ENCODE measurements around the gene CD3E.

The CD3E gene

DNA sequence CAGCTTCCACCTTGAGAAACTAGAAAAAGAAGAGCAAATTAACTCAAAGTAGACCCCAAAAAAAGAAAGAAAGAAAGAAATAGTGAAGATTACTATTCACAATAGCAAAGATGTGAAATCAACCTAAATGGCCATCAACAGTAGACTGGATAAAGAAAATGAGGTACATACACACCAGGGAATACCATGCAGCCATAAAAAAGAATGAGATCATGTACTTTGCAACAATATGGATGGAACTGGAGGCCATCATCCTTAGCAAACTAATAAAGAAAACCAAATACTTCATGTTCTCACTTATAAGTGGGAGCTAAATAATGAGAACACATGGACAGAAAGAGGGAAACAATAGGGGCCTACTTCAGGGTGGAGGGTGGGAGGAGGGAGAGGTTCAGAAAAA is 24.2 kb downstream of the CD3E start:
- no peak for DNase-seq

DNA sequence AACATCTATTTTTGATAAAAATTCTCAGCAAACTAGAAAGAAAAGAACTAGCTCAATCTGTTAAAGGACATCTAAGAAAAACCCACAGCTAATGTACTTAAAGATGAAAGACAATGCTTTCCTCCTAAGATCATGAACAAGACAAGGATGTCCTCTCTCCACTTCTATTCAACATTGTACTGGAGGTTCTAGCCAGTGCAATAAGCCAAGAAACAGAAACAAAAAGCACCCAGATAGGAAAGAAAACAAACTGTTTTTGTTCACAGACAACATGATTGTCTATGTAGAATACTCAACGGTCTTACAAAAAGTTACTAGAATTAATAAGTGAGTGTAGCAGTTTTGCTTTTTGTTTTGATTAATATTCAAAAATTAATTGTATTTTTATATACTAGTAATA is 30.2 kb downstream of the CD3E start:
- DNase-seq: no peak

DNA sequence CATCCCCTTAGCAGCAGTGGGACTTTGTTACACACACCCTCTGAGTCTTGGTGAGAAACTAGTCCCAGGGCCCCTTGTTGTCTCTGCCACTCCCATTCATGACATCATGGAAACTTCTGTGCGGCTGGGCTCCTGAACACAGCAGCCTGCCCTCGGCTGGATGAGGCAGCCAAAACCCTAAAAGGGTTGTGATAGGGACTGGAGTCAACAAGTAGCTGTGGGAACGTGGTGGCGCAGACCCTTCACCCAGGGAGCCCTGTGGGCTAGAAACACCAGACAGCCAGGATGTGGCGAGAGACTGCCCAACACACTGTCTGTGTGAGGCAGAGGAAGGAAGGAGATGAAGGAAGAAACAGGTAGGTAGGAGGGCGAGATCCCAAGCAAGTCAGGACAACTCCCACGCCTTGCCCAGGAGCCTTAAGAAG is 34.1 kb downstream of the CD3E start:
- no peak for DNase-seq

DNA sequence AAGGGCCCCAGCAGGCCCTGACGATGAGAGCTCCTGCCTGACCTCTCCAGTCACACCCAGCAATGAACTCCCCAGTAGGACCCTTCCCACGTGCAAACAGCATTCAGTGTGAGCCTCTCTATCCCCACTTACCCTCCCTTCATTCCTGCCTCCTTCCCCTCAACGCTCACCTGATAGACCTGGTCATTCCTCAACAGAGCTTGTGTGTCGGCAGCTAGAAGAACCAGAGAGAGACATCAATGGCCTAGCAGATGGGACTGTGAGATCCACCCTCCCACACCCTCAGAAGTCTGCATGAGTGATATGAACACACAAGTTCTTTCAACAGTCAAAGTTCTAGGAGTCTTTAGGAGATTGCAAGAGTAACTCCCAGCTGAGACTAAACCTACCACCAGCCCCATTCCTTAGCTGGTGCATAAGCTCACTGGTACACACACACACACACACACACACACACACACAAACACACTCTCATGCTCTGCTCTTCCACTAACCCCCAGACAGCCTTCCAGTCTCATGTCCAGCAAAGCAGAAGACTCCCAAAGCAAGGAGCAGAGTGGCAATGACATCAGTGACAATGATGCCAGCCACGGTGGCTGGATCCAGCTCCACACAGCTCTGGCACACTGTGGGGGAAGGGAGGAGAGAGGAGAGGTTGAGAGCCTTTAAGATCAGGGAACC is 34.9 kb downstream of the CD3E start:
- DNase-seq: no peak

DNA sequence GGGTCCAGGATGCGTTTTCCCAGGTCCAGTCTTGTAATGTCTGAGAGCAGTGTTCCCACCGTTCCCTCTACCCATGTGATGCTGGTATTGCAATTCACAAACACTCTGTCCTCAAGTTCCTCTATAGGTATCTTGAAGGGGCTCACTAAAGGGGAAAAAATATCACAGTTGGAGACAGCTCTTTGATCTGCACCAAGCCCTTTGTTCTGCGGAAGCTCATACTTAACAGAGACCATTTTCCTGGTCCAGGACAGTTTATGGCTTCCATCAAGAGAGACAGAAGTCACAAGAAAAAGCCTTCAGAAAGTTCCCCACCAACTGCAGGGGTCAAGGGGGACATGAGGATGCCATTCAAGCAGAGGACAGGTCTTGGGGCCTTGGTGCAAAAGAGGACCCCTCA is 35.9 kb downstream of the CD3E start:
- DNase-seq: no peak

DNA sequence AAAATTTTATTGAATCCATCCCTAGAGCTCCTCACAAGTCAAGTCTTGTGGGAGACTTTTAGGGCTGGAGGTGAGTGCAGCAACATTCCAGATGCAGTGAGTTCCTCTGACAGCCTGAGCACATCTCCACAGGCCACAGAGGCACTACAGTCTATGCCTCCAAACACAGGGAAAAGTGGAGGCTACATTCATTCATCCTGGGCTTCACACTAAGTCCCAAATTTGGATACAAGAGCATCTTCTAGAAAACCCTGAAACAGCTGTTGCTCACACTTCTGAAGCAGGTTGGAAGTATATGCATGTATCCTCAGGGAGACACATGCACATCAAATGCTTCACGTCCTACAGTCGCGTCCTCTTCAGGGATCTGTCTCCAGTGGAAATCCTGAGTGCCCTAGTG is 36.7 kb downstream of the CD3E start:
- DNase-seq: no peak

DNA sequence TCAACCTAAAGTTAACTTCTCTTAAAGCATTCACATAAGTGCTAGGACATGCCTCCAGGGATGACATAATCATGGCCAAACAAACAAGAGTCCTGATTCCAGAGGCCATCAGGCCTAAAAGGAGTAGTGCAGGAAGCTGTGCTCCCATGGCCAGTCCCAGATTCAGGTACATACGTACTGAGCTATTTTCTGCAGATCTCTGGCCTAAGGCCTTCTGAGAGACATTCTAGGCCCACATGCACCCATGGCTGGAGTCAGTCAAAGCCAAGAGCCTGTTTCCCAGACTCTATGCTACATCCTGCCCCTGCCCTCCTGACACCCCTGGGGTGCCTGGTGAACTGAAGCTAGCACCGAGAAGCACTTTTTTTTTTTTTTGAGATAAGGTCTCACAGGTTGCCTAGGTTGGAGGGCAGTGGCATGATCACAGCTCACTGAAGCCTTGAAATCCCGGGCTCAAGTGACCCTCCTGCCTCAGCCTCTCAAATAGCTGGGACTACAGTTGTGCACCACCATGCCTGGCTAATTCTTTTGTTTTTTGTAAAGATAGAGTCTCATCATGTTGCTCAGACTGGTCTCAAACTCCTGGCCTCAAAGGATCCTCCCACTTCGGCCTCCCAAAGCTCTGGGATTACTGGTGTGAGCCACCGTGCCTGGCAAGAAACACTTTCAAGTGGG is 37.4 kb downstream of the CD3E start:
- no peak for DNase-seq

DNA sequence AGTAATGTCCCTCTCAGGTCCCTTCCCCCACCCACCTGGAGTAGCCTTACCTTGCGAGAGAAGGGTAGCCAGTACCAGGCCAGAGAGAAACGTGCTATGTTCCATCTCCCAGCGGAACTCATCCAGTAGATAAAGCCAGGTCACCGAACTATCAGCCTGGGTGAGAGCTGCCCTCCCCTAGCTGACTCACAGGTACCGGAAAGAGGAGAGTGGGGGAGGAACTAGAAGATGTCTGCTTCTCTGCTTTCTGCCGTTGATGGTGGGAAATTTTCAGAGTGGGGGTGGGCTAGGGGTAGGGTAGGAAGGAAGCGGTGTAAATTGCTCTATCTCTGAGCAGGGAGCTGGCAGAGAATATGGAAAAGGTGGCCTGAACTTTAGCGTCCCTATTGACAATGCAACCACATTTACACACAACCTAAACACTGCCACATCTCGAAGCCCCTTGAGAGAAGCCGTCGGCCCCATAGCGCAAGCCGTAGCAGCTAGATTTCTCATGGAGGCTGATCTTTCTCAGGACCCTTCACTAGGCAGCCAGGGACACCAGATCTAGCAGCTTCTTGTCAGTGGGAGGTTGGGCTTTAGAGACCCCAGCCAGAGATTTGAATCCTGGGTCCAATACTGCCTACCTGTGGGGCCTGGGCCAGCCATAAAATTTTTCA is 38.1 kb downstream of the CD3E start, which contains the start of gene CD3D:
CD3D (minus strand) TSS at position 203 of the 659 bp plus-strand sequence; CDS start at position 105, 98 bp downstream.
- no peak for DNase-seq

DNA sequence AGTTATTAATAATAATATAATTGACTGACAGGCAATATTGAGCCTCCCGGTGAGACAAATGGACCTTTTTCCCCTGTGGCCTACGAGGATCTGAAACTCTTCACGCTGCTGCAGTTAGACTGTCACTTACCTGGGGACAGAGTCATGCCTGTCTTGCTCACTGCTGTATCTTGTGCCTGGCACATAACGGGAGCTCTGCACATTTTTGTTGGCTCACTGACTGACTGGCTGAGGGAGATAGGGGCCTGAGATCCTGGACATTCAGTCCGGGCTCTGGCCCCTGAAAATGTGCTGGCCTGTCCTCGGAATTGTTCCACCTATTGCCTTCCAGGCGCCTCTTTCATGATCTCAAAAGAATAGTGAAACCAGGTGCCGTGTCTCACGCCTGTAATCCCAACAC is 38.7 kb downstream of the CD3E start:
- DNase-seq: no peak

DNA sequence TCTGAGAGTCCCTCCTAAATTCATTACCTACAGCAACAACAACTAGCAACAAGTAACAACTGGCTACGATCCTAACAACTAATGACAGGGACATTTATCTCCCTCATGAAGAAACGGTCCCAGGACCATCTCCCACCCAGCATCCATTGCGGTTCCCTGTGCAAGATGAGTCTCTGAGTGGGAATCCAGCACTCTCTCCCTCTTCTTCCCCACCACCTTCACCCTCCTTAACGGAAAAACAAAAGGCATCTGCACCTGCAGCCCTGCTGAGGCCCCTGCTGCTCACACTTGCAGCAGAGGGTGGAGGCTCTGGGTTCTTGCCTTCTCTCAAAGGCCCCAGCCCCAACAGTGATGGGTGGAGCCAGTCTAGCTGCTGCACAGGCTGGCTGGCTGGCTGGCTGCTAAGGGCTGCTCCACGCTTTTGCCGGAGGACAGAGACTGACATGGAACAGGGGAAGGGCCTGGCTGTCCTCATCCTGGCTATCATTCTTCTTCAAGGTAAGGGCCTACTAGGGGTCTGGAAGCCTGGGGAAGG is 39.5 kb downstream of the CD3E start, which contains the start of gene CD3G:
CD3G (plus strand) TSS at position 364 of the 535 bp plus-strand sequence; CDS start at position 444, 80 bp downstream.
- DNase-seq: no peak

DNA sequence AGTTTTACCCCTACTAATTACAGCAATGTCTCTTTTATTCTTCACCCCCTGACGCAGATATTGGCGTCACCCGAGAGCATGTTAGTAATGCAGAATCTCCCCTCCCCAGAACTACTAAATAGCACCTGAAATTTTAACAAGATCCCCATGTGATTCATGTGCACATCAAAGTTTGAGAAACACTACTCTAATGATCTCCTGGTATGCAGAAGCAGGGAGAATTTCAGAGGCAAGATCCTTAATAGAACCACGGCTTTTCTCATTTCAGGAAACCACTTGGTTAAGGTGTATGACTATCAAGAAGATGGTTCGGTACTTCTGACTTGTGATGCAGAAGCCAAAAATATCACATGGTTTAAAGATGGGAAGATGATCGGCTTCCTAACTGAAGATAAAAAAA is 44.9 kb downstream of the CD3E start:
- DNase-seq: no peak

DNA sequence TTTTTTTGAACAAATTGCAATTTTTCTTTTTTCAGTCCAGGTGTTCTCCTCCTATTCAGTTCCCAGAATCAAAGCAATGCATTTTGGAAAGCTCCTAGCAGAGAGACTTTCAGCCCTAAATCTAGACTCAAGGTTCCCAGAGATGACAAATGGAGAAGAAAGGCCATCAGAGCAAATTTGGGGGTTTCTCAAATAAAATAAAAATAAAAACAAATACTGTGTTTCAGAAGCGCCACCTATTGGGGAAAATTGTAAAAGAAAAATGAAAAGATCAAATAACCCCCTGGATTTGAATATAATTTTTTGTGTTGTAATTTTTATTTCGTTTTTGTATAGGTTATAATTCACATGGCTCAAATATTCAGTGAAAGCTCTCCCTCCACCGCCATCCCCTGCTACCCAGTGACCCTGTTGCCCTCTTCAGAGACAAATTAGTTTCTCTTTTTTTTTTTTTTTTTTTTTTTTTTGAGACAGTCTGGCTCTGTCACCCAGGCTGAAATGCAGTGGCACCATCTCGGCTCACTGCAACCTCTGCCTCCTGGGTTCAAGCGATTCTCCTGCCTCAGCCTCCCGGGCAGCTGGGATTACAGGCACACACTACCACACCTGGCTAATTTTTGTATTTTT is 48.7 kb downstream of the CD3E start:
- no peak for DNase-seq

DNA sequence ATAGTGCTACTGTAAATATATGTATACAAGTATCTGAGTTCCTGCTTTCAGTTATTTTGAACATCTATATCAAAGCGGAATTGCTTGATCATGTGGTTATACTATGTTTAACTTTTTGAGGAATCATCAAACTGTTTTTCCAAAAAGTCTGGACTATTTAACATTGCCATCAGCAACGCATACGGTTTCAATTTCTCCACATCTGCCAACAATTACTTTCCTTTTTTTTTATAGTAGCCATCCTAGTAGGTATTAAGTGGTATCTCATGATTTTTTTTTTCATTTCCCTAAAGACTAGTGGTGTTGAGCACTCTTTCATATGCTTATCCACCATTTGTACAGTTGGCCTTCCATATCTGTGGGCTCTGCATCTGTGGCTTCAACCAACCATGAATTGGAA is 53.5 kb downstream of the CD3E start:
- no peak for DNase-seq

DNA sequence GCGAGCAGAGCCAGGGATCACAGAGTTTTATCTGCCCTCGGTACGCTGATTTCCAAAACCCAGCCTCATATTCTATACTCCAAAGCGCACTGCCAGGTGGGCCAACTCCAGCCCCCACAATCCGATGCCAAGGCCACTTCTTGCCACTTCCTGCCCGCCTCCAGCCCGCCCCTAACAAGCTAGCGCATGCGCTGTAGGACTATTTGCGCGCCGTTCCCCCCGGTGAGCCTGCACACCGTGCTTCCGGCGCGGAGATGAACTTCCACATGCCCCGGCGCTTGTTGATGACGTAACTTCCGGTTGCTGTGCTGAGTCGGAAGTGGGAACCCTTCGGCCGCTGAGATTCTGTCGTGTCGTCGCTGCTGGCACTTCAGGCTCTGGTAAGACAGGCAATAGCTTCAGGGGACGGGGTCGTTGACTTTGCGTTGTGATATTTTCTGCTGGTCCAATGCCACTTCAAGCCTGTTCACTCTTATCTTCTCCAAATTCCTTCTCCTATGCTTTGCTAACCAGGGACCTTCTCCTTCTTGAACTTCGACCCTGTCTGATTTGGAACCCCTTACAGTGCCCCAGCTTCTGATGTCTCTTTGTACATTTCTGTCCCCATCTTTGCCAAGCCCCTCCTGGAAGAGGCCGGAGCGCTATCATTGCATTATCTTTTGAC is 54.9 kb downstream of the CD3E start, which contains the start of gene UBE4A:
UBE4A (plus strand) TSS at position 306 of the 664 bp plus-strand sequence. CDS start 5,481 bp downstream, outside the sequence.
- DNase-seq: peak; percentile 69

DNA sequence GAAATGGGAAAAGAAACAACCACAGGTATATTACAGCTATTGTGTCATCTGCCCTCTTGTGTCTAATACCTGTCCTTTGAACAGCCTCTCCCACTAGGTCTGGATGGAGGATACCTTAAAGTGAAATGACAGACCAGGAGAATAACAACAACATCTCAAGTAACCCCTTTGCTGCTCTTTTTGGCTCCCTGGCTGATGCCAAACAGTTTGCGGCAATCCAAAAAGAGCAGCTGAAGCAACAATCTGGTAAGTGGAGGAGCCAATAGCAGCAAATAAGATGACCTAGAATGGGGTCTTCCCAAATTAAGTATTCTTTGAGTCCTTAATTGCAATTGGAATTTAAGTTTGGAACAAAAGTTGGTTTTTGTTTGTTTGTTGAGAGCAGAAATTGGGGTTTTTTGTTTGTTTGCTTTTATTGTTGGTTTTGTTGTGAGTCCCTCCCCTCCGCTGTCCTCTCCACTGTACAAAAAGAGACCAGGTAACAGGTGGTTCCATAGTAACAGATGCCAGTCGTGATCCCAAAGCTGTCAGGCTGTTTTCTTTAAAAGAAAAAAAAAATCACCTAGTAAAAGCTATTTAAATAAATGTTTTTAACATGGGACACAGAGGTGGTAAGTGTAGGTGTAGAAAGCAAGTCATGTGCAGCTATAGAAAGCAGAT is 60.6 kb downstream of the CD3E start:
- DNase-seq: no peak

All from SHP77 treated with DMSO at 0.1 percent for 48 hours (cell line).